Measurements from ENCODE around the gene SLC9A3.
A peak's percentile ranks its signal among the peaks of the same experiment; 100 is the strongest.

The SLC9A3 gene

DNA sequence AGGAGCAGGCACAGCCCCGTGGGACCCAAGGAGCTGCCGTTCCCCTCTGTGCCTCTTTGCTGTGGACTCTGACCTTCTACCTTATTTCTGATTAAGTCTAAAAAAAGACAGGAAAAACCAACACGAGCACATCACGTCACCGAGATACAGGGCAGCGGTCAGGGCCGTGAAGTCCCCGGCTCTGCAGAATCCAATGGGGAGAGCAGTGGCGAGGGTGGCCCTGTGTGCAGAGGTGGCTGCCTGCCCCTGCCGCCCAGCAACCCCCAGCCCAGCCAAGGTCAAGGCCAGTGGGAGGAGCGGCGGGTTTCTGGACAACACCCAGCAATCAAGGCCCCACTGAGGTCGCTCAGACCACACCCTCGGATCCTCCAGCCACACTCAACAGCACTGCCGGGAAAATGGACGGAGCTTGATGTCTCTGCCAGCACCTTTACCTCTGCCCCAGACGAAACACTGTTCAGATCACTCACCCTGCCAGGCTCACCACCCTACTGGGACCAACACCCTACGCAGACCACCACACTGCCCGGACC is 32.7 kb upstream of the SLC9A3 start:
- Histone ChIP-seq H3K4me3 (no peak overlapping the region), H3K27ac (no peak overlapping the region)

DNA sequence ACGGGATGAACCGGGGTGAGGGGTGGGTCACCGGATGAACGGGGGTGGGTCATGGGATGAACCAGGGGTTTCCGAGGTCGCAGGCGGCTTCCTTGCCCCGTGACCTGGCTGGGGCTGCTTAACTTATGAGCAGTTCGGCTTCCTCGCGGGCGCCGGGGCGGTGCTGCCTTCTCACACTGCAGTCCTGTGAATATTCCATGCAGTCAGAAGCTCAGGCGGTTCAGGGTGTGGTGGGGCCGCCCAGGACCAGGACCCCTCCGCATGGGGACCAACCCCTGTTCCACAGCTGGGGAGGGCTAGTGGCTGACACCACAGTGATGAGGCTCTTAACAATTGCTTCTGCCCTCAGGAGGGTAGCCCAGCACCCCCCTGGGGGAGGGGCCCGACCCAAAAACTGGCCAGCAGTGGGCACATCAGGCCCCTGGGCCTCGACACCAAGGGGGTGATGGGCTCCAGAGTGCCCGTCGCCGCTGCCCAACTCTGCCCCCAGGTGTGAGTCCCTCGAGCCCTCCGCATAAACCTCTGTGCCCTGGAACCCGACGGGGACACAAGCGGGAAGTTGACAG is 30.9 kb upstream of the SLC9A3 start:
- Histone ChIP-seq H3K27ac (no peak overlapping the region), H3K4me3 (no peak overlapping the region)

DNA sequence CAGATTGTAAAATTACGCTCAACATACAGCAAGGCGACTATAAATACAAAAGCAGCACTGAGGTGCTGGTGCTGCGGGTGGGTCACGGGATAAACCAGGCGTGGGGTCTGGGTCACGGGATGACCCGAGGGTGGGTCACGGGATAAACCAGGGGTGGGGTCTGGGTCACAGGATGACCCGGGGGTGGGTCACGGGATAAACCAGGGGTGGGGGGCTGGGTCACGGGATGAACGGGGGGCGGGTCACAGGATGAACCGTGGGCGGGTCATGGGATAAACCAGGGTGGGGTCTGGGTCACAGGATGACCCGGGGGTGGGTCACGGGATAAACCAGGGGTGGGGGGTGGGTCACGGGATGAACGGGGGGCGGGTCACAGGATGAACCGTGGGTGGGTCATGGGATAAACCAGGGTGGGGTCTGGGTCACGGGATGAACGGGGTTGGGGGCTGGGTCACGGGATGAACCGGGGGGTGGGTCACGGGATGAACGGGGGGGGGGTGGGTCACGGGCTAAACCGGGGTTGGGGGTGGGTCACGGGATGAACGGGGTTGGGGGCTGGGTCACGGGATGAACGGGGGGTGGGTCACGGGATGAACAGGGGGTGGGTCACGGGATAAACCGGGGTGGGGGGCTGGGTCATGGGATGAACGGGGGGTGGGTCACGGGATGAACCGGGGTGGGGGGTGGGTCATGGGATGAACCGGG is 30.2 kb upstream of the SLC9A3 start:
- H3K27ac ChIP-seq, result no peak overlapping the region
- H3K4me3 ChIP-seq, result no peak overlapping the region

DNA sequence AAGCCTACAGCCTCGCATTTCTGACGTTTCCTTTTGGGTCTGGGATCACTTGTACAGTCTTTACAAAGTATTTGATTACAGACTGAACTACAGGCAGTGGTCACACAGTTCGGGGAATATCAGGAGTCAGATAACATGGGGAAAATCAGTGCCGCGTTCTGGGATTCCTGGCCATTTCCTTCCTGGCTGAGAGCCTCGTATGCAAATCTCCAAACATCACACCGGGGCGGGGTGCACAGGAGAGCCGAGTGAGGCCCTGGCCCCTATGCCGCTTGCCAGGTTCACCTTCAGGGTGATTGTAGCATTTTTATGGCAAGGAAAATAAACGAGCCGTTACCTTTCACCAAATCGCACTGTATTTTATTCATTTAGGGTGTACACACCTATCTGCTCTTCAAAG is 29.6 kb upstream of the SLC9A3 start:
- H3K27ac ChIP-seq, result no peak overlapping the region
- no peak overlapping the region for H3K4me3 ChIP-seq

DNA sequence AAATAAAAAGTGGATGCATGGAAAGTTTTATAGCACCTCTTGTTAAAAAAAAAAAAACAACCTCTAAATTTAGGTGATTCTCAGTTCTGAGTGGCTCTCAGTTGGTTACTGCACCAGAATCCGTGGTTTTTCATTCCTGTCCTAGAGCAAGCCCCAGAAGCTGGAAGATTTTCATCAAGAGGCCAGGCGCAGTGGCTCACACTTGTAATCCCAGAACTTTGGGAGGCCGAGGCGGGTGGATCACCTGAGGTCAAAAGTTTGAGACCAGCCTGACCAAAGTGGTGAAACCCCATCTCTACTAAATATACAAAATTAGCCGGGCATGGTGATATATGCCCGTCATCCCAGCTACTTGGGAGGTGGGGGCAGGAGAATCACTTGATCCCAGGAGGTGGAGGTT is 27.2 kb upstream of the SLC9A3 start:
- Histone ChIP-seq H3K27ac (no peak overlapping the region), H3K4me3 (no peak overlapping the region)

DNA sequence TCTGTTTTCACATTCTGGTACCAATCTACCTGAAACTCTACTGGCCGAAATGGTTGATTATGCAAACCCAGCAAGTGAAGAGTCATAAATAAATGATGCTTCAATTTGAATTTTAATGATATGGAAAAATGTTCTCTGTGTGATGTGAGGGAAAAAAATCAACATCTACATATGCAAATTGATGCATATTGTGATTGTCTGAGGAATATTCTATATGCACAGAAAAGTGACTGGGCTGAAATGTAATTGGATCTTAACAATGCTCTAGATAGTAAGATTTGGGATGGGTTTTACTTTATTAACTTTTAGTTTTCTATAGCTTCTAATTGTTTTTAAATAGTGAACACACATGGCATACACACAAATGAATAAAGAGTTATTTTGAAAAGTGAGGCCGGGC is 25.0 kb upstream of the SLC9A3 start:
- no peak overlapping the region for H3K27ac ChIP-seq

DNA sequence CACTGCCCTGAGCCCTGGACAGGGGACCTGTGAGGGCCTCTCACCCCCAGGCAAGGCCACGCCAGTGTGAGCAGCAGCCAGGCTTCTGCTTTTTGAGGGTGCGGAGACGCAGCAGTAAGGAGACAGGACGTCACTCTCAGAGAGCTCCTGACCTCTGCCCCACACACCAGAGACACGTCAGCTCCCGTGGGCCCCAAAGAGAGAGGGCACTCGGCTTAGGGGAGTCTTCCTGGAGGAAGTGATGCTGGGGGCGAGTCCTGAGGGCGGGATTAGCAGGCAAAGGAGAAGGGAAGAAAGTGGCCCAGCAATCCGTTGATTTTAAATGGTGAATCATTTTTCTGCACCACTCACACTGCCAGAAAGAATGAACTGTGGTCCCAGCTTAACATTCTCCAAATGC is 24.0 kb upstream of the SLC9A3 start:
- H3K4me3 ChIP-seq, result no peak overlapping the region
- H3K27ac ChIP-seq, result no peak overlapping the region

More for the DNA sequence above, 25.0 kb upstream of the SLC9A3 start:
- H3K4me3 ChIP-seq, result no peak overlapping the region

DNA sequence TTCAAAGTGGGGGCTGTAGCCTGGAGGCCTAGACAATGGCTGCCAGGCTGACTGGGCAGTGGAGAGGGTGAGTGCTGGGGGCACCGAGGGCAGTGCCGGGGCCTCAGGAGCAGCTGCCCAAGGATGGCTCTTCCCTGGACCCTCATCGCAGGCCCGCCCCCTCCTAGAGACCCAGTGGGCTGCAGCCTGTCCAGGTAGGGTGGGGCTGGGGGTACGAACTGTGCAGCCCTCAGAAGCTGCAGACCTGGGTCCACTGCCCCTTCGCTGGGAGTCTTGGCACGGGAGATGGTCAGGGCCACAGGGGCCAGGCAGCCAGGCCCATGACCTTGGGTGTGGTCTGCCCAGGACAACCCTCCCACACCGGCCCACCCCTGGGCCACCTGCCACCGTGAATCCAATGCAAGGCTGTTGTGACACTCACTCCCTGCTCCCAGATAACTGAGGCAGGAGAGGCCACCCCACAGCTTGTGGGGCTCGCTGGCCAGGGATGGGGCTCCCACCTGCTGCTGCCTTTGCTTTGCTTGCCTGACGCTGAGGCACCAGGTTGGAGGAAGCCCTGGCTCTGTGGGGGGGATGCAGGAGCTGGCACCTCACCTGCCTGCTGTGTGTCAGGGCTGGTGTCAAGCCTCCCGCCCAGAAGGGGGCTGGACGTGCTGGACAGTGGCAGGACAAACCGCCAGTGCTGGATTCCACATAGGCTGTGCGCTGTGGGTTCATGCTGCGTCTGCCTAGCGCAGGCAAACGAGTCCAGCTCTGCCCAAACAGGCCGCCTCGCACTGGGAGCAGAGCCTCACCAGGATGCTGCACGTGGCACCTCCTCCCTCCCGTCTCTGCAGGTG is 23.1 kb upstream of the SLC9A3 start:
- H3K27ac ChIP-seq, result no peak overlapping the region
- no peak overlapping the region for H3K4me3 ChIP-seq

DNA sequence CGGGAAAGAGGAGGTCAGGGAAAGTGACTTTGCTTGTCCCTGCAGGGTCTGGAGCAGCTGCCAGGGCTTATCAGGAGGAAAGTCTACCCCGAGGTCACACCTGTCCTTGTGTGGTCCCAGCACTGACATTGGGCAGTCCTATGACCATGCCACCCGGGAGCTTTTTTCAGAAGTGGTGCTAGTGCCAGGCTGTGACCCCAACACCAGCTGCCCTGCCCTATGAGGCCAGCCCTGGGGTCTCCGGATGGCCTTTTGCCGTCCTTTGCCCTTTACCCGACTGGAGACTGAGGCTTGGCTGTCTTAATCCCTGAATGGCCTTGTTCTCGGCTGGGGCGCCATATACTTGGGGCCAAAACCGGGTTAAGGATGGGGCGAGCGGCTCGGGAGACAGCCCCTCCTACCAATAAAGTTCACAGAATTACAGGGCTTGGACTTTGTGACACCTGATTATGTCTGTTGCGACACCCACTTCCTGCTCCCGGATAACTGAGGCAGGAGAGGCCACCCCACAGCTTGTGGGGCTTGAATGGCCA is 22.2 kb upstream of the SLC9A3 start:
- H3K4me3 ChIP-seq, result no peak overlapping the region
- H3K27ac ChIP-seq, result no peak overlapping the region

DNA sequence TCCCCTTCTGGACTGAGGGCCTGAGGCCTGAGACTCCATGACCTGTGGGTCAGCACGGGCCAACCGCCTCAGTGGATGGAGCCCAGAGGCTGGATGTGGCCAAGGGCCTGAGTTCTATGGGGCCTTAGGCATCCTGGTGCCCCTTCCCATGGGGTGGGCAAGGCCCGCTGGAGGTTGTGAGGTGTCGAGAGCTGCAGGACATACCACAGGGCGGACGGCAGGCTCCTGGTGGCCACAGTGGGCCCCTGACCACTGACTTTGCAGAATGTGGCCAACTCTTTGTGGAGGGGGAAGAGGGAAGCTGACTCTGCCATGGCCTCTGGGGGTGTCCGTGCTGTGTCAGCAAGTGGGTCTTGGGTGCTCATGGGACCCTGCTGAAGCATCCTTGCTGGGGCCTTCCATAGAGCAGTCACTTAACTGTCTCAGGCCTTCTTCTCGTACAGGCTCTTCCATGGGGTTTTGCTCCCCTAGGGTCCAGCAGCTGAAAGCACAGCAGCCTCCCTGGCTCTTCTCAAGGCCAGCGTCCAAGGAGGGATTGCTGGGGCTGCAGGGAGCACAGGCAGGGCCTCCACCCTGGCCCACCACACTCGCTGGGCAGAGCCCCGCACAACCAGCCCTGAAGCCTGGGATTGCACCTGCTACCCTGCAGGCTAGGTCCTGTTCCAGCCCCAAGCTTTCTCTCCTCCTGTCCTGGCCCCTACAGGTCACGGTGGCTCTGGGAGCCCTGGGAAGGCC is 21.6 kb upstream of the SLC9A3 start:
- Histone ChIP-seq H3K27ac (no peak overlapping the region), H3K4me3 (no peak overlapping the region)

DNA sequence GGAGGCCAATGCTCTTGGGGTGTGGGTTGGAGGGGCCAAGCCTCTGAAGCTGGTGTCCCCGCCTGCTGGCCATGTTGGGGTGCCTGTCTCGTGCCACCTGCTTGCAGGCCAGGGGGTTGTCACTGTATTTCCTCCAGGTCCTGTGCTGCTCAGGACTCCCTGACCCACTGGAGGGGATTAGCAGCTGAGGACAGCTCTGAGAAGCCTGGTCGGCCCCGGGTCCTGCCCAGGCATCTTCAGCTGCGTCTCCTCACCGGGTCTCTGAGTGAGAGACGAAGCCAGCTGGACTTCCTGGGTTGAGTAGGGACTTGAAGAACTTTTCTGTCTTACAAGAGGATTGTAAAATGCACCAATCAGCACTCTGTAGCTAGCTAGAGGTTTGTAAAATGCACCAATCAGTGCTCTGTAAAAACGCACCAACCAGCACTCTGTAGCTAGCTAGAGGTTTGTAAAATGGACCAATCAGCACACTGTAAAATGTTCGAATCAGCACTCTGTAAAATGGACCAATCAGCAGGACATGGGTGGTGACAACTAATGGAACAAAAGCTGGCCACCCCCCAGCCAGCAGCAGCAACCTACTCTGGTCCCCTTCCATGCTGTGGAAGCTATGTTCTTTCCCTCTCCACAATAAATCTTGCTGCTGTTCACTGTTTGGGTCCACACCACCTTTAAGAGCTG is 20.6 kb upstream of the SLC9A3 start:
- H3K4me3 ChIP-seq, result no peak overlapping the region

DNA sequence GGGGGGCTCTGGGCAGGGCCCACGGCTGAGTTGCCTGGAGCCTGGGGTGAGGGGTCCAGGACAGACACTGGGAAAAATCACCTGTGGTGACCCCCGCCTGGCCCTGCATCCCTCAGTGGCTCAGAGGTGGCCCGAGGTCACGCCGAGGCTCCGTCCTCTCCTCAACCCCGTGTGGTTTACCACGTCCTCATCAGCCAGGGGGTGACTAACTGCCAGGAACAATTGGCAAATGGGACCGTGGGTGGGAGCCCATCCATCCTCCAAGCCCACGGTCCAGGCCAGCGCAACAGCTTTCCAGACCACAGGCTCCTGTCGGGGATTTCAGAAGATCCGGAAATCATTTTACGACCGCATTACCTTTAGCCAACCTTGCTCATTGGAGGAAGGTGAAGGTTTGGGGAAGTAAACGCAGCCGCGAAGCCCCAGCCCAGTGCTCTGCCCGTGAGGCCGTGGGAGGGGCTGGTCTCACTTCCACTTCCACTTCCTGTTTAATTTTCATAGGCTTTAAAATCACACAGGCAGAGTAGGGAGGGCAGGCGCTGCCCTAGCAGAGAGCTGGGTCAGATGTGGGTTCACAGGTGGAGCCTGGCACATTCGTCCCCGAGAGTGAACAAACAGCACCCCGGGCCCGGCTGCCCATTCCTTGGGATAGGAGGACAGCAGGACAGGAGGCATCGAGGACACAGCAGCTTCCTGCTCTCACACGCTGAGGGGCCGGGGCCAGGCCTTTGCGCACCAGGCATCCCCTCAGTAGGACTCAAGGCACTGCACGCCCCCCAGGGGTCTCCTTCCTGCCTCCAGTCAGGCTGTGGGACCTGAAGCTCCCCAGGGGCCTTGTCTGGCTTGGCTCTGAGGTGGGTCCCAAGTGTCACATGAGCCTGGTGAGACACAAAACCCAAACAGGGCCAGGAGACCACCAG is 19.8 kb upstream of the SLC9A3 start:
- Histone ChIP-seq H3K27ac (peak overlapping the region in 2 of 21 experiments; percentile 9 to 21), H3K4me3 (no peak overlapping the region)

More for the DNA sequence above, 20.6 kb upstream of the SLC9A3 start:
- H3K27ac ChIP-seq, result no peak overlapping the region

DNA sequence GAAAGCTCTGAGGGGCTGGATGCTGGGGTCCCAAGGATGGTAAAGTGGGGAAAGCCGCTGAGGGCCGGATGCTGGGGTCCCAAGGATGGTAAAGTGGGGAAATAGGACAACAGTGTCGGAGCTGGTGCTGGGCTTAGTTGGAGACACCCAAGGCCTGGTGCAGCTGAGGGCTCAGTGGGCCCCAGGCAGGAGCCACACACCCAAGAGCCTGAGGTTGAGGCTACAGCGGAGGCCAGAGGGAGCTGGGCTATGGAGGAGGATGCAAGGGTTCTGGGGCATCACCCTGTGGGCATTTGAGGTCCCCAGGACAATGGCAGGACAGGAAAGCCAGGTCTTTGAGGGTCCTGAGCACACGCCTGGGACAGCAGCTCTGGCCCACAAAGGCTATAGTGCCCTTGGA is 19.1 kb upstream of the SLC9A3 start:
- Histone ChIP-seq H3K4me3 (no peak overlapping the region), H3K27ac (no peak overlapping the region)

DNA sequence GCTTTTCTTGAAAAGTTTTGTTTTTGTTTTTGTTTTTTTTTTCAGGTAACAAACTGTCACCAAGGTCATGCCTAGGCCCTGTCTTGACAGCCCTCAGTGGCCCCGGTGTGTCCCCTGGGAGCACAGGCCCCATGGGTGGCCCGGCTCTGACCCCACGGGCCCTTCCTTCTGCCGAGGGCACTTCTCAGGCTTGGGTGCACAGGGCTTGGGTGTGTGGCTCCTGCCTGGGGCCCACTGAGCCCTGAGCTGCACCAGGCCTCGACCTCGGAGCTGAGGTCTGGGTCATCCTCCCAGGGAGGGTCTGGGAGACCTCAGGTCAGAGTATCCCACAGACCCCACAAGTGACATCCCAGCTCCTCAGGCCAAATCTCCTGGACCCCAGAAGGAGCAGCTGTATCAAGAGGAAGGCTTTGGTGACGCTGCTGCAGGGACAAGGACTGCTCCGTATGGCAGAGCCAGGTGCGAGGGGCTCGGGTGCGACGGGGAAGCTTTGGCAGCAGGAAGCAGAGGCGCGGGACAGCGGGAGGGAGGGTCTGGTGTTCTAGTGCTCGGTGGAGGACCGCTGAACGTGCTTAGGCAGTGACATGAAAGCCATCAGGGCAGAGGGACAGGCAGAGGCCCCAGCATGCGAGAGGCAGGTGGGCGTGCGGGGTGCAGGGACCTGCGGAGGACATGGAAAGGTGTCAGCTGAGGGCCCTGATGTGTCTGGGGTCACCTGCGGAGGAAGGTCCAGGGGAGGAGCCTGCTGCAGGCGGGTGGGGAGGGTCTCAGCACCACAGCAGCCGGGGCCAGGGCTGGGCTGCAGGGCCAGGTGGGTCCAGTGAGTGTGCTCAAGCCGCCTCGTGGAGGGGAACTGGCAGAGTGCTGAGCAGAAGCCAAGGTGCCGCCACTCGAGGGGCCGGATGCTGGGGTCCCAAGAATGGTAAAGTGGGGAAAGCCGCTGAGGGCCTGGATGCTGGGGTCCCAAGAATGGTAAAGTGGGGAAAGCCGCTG is 18.4 kb upstream of the SLC9A3 start:
- H3K27ac ChIP-seq, result no peak overlapping the region

DNA sequence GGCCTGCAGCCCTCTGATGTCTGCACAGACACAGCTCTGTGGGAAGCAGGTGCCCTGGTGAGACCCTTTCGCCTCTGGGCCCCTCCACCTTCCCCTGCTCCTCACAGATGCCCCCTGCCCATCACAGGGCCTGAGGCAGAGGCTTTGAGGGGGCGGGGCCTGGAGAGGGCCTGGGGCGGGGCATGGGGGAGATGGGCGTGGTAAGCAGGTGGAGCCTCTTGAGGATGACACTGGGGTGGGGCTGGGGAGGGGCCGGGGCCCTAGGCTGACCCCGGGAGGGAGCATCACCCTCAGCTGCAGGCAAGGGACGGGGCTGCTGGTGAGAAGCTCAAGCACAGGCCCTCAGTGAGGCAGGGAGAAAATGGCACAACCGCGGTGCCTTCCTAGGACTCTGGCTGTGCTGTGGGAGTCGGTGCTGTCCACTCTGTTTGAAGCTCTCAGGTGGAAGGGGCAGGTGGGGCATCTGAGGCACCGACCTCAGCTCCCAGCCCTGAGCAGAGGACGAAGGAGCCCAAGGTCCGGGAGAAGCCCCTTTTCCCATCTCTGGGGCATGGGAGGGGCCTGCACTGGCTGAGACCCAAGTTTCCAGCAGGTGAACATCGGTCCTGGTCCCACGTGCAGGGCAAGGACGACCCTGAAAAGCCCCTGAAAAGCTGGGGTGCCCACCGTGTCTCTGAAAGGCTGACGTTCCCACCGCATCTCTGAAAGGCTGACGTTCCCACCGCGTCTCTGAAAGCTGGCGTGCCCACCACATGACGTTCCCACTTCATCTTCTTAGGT is 17.5 kb upstream of the SLC9A3 start:
- no peak overlapping the region for H3K4me3 ChIP-seq

More for the DNA sequence above, 18.4 kb upstream of the SLC9A3 start:
- H3K4me3 ChIP-seq, result no peak overlapping the region

DNA sequence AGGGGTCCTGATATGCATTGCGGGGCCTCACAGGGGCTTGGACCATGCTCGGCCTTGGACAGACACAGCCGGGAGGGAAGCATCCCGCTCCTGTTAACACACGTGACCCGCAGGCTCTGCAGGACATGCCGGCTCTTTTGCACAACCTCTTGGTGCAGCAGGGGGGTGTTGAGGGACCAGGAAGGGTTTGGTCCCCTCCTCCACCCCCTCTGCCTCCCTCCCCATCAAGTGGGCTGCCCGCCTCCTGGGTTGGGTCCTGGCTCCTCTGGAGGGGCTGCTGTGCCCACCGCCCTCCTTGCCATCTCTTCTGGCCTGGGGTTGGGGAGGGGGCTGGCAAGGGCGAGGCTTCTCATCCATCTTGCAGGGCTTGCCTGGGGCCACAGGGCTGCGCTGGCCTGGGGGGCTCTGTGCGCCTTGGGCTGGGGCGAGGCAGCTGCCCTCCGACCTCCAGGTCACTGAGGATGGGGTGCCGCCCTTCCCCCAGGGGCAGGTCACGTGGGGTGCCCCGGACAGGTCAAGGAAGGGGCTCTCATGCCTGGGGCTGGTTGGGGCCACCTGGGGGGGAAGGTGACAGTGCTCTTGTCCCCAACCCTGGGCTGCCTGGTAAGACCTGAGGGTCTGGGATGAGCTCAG is 16.8 kb upstream of the SLC9A3 start:
- H3K27ac ChIP-seq, result no peak overlapping the region
- no peak overlapping the region for H3K4me3 ChIP-seq

More for the DNA sequence above, 17.5 kb upstream of the SLC9A3 start:
- no peak overlapping the region for H3K27ac ChIP-seq
